Activated T-helper 17 cell treated with anti-CD3 and anti-CD28 coated beads, Interleukin-2, amount 50 U/mL, for 72 hours (primary cell): ENCODE data around the gene NDUFS4. TPM values are rescaled to one million over a fixed set of nuclear protein-coding genes. Genes with fewer than 3 reads are reported as not detected.

Experiments used
- ATAC-seq: fragments of 150-1000 bp; cut with Tn5 transposase; replicated peaks from 2 replicates; pipeline ENCODE4 v1.10.0; 2021; ENCODE audit warnings: mild to moderate bottlenecking, moderate library complexity
- H3K27ac Mint-ChIP-seq: one replicate; pipeline ENCODE4 v1.8.0; 2022; ENCODE audit warnings: mixed read lengths
- H3K27me3 Mint-ChIP-seq: one replicate; pipeline ENCODE4 v1.8.0; 2022; ENCODE audit warnings: mixed read lengths
- H3K36me3 Mint-ChIP-seq: one replicate; pipeline ENCODE4 v1.8.0; 2022; ENCODE audit warnings: low read depth, mild to moderate bottlenecking, mixed read lengths
- H3K4me1 Mint-ChIP-seq: one replicate; pipeline ENCODE4 v1.8.0; 2022; ENCODE audit warnings: mixed read lengths
- H3K4me3 Mint-ChIP-seq: one replicate; pipeline ENCODE4 v1.8.0; 2022; ENCODE audit warnings: mild to moderate bottlenecking, mixed read lengths
- H3K9me3 Mint-ChIP-seq: one replicate; pipeline ENCODE4 v1.8.0; 2022; ENCODE audit warnings: mixed read lengths
- total RNA-seq, 2 donors: library from RNA; stranded (reverse); gene quantifications; one replicate each; pipeline ENCODE4 v1.2.3, GENCODE V29; 2022

NDUFS4 gene
- total RNA-seq, 2 donors from 2014 or later = 46.2 to 50.8 TPM

GRCh38 chr5:53555160-53555559 lies 5.3 kb upstream of the NDUFS4 start:
- no peak for ATAC-seq
- Mint-ChIP-seq H3K4me1 (peaks cover under 1% of the 10 kb centered on the region), H3K9me3 (no peaks in the 10 kb centered on the region), H3K27ac (no peak overlapping the region), H3K36me3 (peaks cover under 1% of the 10 kb centered on the region), H3K4me3 (no peak overlapping the region), H3K27me3 (peaks cover 45% of the 10 kb centered on the region)

GRCh38 chr5:53556001-53556400 lies 4.4 kb upstream of the NDUFS4 start:
- Mint-ChIP-seq H3K27ac (no peak overlapping the region), H3K9me3 (no peaks in the 10 kb centered on the region), H3K27me3 (peaks cover 45% of the 10 kb centered on the region), H3K36me3 (peaks cover 7% of the 10 kb centered on the region), H3K4me3 (no peak overlapping the region), H3K4me1 (peaks cover 5% of the 10 kb centered on the region)
- no peak for ATAC-seq

GRCh38 chr5:53557386-53557785 lies 3.1 kb upstream of the NDUFS4 start:
- no peak overlapping the region for H3K27ac Mint-ChIP-seq
- no peak for ATAC-seq
- H3K9me3 Mint-ChIP-seq = no peaks in the 10 kb centered on the region
- peaks cover 44% of the 10 kb centered on the region for H3K27me3 Mint-ChIP-seq
- no peak overlapping the region for H3K4me3 Mint-ChIP-seq
- H3K36me3 Mint-ChIP-seq = peaks cover 8% of the 10 kb centered on the region
- H3K4me1 Mint-ChIP-seq = peaks cover 13% of the 10 kb centered on the region

GRCh38 chr5:53558966-53559365 lies 1.5 kb upstream of the NDUFS4 start:
- ATAC-seq = no peak
- Mint-ChIP-seq H3K4me3 (no peak overlapping the region), H3K9me3 (no peaks in the 10 kb centered on the region), H3K27me3 (peaks cover 33% of the 10 kb centered on the region), H3K4me1 (peaks cover 21% of the 10 kb centered on the region), H3K27ac (no peak overlapping the region), H3K36me3 (peaks cover 15% of the 10 kb centered on the region)

GRCh38 chr5:53560028-53560427 lies 411 bp upstream of the NDUFS4 start:
- H3K4me3 Mint-ChIP-seq = peak overlapping the region; percentile 100
- peaks cover 26% of the 10 kb centered on the region for H3K4me1 Mint-ChIP-seq
- no peaks in the 10 kb centered on the region for H3K9me3 Mint-ChIP-seq
- peaks cover 15% of the 10 kb centered on the region for H3K36me3 Mint-ChIP-seq
- peak overlapping the region; percentile 100 for H3K27ac Mint-ChIP-seq
- ATAC-seq = peak; percentile 14
- peaks cover 25% of the 10 kb centered on the region for H3K27me3 Mint-ChIP-seq

- Mint-ChIP-seq H3K36me3 (no peaks in the 10 kb centered on the region), H3K27me3 (no peaks in the 10 kb centered on the region), H3K27ac (no peak overlapping the region), H3K4me3 (no peak overlapping the region), H3K9me3 (no peaks in the 10 kb centered on the region), H3K4me1 (peaks cover 7% of the 10 kb centered on the region)
- ATAC-seq = no peak
Measured at GRCh38 chr5:53568401-53568800, 8.0 kb downstream of the NDUFS4 start.

GRCh38 chr5:53568871-53569270 lies 8.4 kb downstream of the NDUFS4 start:
- Mint-ChIP-seq H3K36me3 (no peaks in the 10 kb centered on the region), H3K4me3 (no peak overlapping the region), H3K27me3 (no peaks in the 10 kb centered on the region), H3K27ac (no peak overlapping the region), H3K4me1 (peaks cover 6% of the 10 kb centered on the region), H3K9me3 (no peaks in the 10 kb centered on the region)
- ATAC-seq = no peak

GRCh38 chr5:53569453-53569852 lies 9.0 kb downstream of the NDUFS4 start:
- H3K4me1 Mint-ChIP-seq = peaks cover 5% of the 10 kb centered on the region
- no peak overlapping the region for H3K27ac Mint-ChIP-seq
- H3K4me3 Mint-ChIP-seq = no peak overlapping the region
- ATAC-seq = no peak
- H3K9me3 Mint-ChIP-seq = no peaks in the 10 kb centered on the region
- H3K27me3 Mint-ChIP-seq = no peaks in the 10 kb centered on the region
- no peaks in the 10 kb centered on the region for H3K36me3 Mint-ChIP-seq

- Mint-ChIP-seq H3K4me1 (peaks cover 10% of the 10 kb centered on the region), H3K27ac (no peak overlapping the region), H3K36me3 (no peaks in the 10 kb centered on the region), H3K27me3 (no peaks in the 10 kb centered on the region), H3K4me3 (no peak overlapping the region), H3K9me3 (no peaks in the 10 kb centered on the region)
- ATAC-seq = no peak
Measured at GRCh38 chr5:53571403-53571802, 11.0 kb downstream of the NDUFS4 start.

GRCh38 chr5:53575101-53575500 lies 14.7 kb downstream of the NDUFS4 start:
- Mint-ChIP-seq H3K4me3 (no peak overlapping the region), H3K4me1 (peaks cover 13% of the 10 kb centered on the region), H3K36me3 (no peaks in the 10 kb centered on the region)

GRCh38 chr5:53575831-53576230 lies 15.4 kb downstream of the NDUFS4 start:
- H3K9me3 Mint-ChIP-seq = no peaks in the 10 kb centered on the region
- H3K36me3 Mint-ChIP-seq = no peaks in the 10 kb centered on the region
- H3K27me3 Mint-ChIP-seq = no peaks in the 10 kb centered on the region
- peaks cover 19% of the 10 kb centered on the region for H3K4me1 Mint-ChIP-seq
- H3K27ac Mint-ChIP-seq = no peak overlapping the region
- no peak overlapping the region for H3K4me3 Mint-ChIP-seq
- no peak for ATAC-seq

More at GRCh38 chr5:53575101-53575500, 14.7 kb downstream of the NDUFS4 start:
- H3K27me3 Mint-ChIP-seq = no peaks in the 10 kb centered on the region
- no peak for ATAC-seq
- H3K27ac Mint-ChIP-seq = no peak overlapping the region
- H3K9me3 Mint-ChIP-seq = no peaks in the 10 kb centered on the region

GRCh38 chr5:53576674-53577073 lies 16.2 kb downstream of the NDUFS4 start:
- peaks cover 26% of the 10 kb centered on the region for H3K4me1 Mint-ChIP-seq
- H3K9me3 Mint-ChIP-seq = no peaks in the 10 kb centered on the region
- no peaks in the 10 kb centered on the region for H3K27me3 Mint-ChIP-seq
- H3K36me3 Mint-ChIP-seq = no peaks in the 10 kb centered on the region
- ATAC-seq = no peak
- H3K27ac Mint-ChIP-seq = no peak overlapping the region
- no peak overlapping the region for H3K4me3 Mint-ChIP-seq

GRCh38 chr5:53578854-53579253 lies 18.4 kb downstream of the NDUFS4 start:
- Mint-ChIP-seq H3K9me3 (no peaks in the 10 kb centered on the region), H3K36me3 (no peaks in the 10 kb centered on the region), H3K4me3 (no peak overlapping the region), H3K4me1 (peaks cover 26% of the 10 kb centered on the region), H3K27ac (no peak overlapping the region), H3K27me3 (no peaks in the 10 kb centered on the region)
- ATAC-seq = no peak

- Mint-ChIP-seq H3K9me3 (no peaks in the 10 kb centered on the region), H3K4me1 (peaks cover 21% of the 10 kb centered on the region), H3K27me3 (no peaks in the 10 kb centered on the region), H3K4me3 (no peak overlapping the region), H3K27ac (no peak overlapping the region), H3K36me3 (peaks cover 8% of the 10 kb centered on the region)
- ATAC-seq = no peak
Measured at GRCh38 chr5:53580547-53580946, 20.1 kb downstream of the NDUFS4 start.

- no peak for ATAC-seq
- Mint-ChIP-seq H3K27ac (no peak overlapping the region), H3K9me3 (no peaks in the 10 kb centered on the region), H3K27me3 (no peaks in the 10 kb centered on the region), H3K4me3 (no peak overlapping the region), H3K36me3 (peaks cover 8% of the 10 kb centered on the region), H3K4me1 (peaks cover 16% of the 10 kb centered on the region)
Measured at GRCh38 chr5:53582225-53582624, 21.8 kb downstream of the NDUFS4 start.

GRCh38 chr5:53590759-53591158 lies 30.3 kb downstream of the NDUFS4 start:
- H3K4me3 Mint-ChIP-seq = no peak overlapping the region
- H3K9me3 Mint-ChIP-seq = no peaks in the 10 kb centered on the region
- ATAC-seq = no peak
- H3K27ac Mint-ChIP-seq = no peak overlapping the region
- H3K4me1 Mint-ChIP-seq = peaks cover 12% of the 10 kb centered on the region
- H3K36me3 Mint-ChIP-seq = no peaks in the 10 kb centered on the region
- no peaks in the 10 kb centered on the region for H3K27me3 Mint-ChIP-seq
